Measurements from ENCODE around the gene AURKB.

- TF ChIP-seq, protein P1, sequence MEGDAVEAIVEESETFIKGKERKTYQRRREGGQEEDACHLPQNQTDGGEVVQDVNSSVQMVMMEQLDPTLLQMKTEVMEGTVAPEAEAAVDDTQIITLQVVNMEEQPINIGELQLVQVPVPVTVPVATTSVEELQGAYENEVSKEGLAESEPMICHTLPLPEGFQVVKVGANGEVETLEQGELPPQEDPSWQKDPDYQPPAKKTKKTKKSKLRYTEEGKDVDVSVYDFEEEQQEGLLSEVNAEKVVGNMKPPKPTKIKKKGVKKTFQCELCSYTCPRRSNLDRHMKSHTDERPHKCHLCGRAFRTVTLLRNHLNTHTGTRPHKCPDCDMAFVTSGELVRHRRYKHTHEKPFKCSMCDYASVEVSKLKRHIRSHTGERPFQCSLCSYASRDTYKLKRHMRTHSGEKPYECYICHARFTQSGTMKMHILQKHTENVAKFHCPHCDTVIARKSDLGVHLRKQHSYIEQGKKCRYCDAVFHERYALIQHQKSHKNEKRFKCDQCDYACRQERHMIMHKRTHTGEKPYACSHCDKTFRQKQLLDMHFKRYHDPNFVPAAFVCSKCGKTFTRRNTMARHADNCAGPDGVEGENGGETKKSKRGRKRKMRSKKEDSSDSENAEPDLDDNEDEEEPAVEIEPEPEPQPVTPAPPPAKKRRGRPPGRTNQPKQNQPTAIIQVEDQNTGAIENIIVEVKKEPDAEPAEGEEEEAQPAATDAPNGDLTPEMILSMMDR (IDR thresholded peaks at IDR 0.05): no peak
- TF ChIP-seq EP300 (IDR thresholded peaks at IDR 0.05) (no peak), POLR2AphosphoS5 (IDR thresholded peaks at IDR 0.05) (no peak), POLR2A (IDR thresholded peaks at IDR 0.05) (no peak)
Measured at GRCh38 chr17:8190506-8190905, 19.9 kb downstream of the AURKB start.

Data from upper lobe of left lung (tissue), 4 donors.